GM21717 (cell line): ENCODE data around the gene WWC1.
"Not testable (repeated sequence)": the region's sequence is repeated elsewhere in the genome, so short reads cannot be mapped to it uniquely, and the experiment has no call there.

Experiments used
- ATAC-seq: cut with Tn5 transposase; IDR thresholded peaks from one replicate; pipeline ENCODE4 v1.9.1; 2021; ENCODE audit warnings: mild to moderate bottlenecking, moderate library complexity; ENCODE audit not compliant: unreplicated experiment

The WWC1 gene

GRCh38 chr5:168307022-168307421 is 15.6 kb downstream of the WWC1 start:
- no peak for ATAC-seq

DNA sequence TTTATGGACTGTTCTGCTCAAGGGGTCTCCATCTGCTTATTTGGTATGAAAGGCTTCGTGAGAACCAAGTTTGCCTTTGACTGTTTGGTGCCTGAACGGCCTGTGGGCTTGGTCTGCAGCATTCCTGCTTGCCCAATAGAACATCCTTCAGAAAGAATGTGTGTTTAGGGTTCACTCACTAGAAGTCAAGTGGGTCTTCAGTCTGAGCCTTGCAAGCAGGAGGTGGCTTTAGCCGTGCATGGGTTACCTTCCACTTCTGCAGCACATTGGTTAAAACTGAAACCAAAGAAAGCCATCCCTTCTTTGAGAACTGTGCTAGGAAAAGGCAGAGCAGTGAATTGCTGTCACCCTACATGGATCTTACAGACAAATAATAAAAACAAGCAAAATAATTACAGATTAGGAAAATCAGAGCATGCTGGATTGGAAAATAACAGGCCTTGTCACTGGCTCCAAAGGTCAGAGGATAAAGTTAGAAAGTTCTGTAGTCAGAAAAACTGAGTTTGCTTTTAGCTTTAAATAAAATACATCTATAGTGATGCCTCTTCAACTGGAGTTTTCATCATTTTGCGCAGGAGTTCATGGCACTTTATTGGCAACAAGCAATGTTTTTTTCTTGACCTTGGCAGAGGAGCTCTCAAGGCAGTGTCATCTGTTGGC is 16.6 kb downstream of the WWC1 start:
- ATAC-seq = no peak

DNA sequence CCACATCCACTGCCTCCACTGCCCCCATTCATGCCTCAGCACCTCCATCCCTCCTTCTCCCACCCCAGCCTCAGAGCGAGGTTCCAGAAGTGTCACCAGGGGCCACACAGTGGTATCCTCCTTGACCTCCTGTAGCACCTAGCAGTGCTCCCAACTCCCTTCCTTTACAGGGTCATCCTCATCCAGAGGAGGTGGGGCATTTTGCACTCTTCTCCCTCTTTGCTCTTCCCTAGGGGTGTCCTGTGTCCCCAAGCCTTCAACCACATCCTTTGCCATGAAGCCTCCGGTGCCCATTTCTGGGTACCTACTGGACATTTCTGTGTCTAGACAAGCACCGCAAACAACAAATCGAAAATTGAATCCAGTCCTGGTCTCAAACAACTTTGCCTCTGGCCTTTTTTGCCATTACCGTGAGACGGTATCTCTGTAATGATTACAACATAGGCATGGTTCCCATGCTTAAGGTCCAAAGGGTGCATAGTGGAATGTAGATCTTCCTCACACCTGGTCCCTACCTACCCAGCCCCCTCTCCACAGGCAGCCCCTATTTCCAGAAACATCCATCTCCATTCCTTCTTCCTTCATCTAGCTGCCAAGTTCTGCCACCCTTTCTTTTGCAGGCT is 17.6 kb downstream of the WWC1 start:
- ATAC-seq = no peak

GRCh38 chr5:168310541-168310940 is 19.1 kb downstream of the WWC1 start:
- ATAC-seq = not testable (repeated sequence)

DNA sequence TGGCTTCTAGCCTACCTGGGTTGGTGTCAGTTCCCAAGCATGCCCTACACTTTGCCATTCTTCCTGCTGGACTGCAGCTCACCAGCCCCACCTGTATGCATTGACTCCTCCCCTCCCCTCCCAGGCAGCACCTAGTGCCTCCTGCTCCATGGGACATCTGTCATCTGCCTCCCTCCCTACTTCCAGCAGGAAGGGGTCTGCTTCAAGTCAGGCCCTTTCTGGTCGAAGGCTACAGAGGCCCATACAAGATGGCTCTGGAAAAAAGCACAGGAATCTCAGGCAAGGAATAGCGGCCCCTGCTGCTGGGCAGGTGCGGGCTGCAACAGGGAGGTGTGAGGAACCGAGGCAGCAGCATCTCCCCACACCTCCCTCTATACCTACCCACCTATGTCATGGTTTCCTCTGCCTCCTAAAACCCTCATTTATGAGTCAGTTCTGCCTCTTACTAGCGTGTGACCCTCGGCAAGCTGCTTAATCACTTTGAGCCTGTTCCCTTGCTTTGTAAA is 19.7 kb downstream of the WWC1 start:
- ATAC-seq = no peak

- no peak for ATAC-seq
These were observed 21.3 kb downstream of the WWC1 start for GRCh38 chr5:168312606-168313295.

GRCh38 chr5:168313596-168314204 is 22.3 kb downstream of the WWC1 start:
- ATAC-seq = no peak

GRCh38 chr5:168314735-168315411 is 23.4 kb downstream of the WWC1 start:
- ATAC-seq = no peak

- no peak for ATAC-seq
These were observed 24.1 kb downstream of the WWC1 start for GRCh38 chr5:168315416-168316138.

DNA sequence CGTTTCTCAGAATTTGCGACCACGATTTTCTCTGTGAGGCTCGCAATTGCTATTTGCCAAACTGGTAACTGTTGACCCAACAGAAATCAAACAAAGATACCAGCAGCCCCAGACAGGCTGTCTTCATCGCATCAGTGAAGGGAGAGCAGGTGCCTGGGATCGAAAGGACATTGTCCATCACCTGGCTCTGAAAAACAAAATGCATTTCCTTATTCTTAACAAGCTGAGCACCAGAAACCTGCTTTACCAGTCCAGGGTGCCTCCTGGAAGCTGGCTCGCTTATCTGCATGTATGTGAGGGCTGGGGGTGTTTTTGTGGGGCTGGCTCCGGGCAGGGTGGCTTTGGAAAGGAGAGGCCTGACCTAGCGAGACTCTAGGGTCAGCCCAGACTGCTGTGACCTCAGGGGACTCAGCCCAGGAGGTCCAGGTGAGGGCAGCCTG is 24.7 kb downstream of the WWC1 start:
- ATAC-seq = no peak

DNA sequence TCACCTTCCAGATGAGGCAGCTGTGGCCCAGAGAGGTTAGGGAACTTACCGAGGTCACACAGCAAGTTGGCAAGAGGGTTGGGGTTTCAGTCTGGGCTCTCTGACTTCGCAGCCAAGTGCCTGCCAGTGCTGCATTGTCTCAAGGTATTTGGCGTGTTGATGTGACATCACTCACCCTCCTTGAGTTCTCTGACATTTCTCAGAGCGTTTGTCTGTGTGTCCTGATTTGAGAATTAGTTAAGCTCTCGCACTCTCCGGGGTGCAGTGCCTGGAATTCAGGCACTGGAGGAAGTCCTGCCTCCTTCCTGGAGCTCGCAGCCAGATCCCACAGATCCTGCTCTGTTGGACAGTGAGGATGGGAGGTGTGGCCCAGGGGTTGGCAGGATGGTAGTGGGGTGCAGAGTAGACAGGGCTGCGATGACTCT is 25.7 kb downstream of the WWC1 start:
- ATAC-seq = no peak

DNA sequence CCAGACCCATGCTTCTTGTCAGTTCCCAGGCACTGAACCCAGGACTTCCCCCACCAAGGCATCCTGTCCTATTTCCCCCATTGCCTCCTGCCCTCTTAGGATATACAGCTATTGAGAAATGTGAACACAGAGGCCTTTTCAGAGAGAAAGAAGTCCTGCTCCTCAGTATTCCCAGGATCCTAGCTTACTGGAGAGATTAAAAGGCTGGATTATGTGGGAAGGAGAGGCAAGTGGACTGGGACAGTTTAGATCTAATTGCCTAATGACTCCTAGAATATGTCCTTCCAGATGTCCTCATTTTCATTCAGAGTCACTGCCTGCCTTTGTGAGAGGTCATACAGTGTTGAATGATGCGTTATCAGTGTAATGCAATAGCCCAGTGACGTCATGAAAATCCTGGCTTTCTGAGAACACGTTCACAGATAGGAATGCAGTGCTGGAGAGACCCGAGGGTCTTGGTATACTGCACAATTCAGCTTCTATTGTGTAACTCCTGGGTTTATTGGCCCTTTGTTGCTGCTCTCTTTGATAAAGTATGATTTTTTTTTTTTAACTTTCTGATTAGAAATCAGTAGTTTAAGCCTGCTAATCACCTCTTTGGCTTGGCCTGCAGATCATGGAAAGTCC is 26.2 kb downstream of the WWC1 start:
- ATAC-seq = no peak

GRCh38 chr5:168318240-168318639 is 26.8 kb downstream of the WWC1 start:
- ATAC-seq = peak; percentile 68

GRCh38 chr5:168319774-168320173 is 28.3 kb downstream of the WWC1 start:
- no peak for ATAC-seq

DNA sequence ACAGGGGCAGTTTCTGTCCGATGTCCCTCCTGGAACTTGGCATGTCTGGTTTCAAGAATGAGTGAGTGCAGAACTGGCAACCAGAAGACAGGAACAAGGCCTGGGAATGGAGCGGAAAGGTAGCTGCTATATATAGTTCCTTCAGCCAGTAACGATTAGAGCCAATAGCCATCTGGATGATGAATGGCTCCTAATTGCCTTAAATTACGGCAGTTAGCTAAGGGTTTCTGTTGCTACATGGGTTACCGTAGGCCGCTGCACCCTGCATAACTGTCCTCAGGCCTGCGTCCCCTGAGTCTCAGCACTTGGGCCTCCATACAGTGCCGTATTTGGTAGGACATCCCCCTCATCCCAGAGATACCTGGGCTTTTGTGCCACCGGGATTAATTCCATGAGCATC is 29.4 kb downstream of the WWC1 start:
- ATAC-seq = no peak

DNA sequence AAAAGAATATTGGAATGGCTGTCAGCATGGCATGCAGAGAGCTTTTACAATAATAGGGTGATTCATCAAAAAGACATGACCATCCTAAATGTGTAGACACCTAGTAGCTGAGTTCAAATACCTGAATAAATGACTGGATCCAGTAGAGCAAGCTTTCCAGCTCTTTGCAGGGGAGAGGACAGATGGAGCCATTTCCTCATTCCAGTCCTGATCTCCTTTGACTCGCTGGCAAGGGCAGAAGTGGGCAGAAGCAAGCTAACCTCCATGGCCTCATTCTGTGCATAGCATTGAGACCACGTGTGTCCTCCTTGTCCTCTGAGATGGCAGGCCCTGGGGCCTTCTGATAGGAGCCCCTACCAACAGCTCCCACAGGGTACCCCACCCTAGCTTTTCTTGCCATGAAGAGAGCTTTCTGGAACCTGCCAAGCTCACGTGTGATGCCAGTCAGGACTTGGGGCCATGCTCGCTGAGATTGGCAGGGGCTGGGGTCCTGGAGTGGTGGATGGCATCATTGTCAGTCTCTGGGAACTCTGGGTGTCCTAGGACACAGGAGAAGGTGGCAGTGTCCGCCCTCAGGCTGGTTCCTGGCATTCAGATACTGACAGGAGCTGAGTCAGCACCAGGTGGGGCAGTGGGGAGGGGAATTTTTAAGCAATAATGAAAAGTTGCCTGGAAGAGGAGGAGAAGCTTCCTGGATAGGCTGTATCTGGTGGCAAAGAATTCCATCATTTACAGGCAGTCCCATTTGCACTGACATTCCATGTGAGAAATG is 33.6 kb downstream of the WWC1 start:
- no peak for ATAC-seq

- no peak for ATAC-seq
These were observed 35.6 kb downstream of the WWC1 start for GRCh38 chr5:168327019-168327421.

- no peak for ATAC-seq
These were observed 36.0 kb downstream of the WWC1 start for GRCh38 chr5:168327451-168327850.

DNA sequence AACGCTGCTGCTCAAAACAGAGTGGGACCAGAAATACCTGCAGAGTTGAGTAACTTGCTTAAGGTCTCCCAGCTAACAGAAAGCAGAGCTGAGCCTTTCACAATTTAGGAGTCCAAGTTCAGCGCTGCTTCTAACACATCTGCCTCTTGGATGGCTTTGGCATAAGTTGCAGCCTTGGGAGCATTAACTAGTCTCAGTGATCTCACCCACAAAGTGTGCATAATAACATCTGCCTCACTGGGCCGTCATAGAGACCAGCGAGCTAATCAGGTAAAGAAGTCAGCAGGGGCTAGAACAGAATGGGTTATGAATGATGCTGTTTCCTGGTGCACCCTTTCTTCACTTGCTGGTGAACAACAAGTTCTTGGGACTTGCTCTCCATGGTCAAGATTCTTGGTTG is 36.5 kb downstream of the WWC1 start:
- no peak for ATAC-seq
